Activated CD4-positive, alpha-beta memory T cell treated with anti-CD3 and anti-CD28 coated beads for 36 hours (primary cell): ENCODE results near the gene CHD2. TPM values are rescaled to one million over a fixed set of nuclear protein-coding genes. Genes with fewer than 3 reads are reported as not detected.

Experiments
- CTCF ChIA-PET: fragments of 350-600 bp; sonication (Branson Sonifier 250); formaldehyde crosslinking; loops from one replicate; lab custom pipeline; 2021; ENCODE audit warnings: antibody characterized with exemption, inconsistent platforms; lab: Charles Lee
- POLR2A ChIA-PET: fragments of 350-600 bp; sonication (Branson Sonifier 250); formaldehyde crosslinking; loops from one replicate; lab custom pipeline; 2021; ENCODE audit warnings: antibody characterized with exemption; lab: Charles Lee
- DNase-seq: peaks from one replicate; pipeline ENCODE4 v3.0.0-alpha.2; 2020
- H3K27ac Mint-ChIP-seq: one replicate; pipeline ENCODE4 v1.8.0; 2021; ENCODE audit warnings: mixed read lengths
- H3K27me3 Mint-ChIP-seq: one replicate; pipeline ENCODE4 v1.8.0; 2021; ENCODE audit warnings: mixed read lengths
- H3K36me3 Mint-ChIP-seq: one replicate; pipeline ENCODE4 v1.8.0; 2021; ENCODE audit warnings: mixed read lengths
- H3K4me1 Mint-ChIP-seq: one replicate; pipeline ENCODE4 v1.8.0; 2021; ENCODE audit warnings: low read depth, mixed read lengths
- H3K4me3 Mint-ChIP-seq: one replicate; pipeline ENCODE4 v1.8.0; 2021; ENCODE audit warnings: mild to moderate bottlenecking, mixed read lengths
- H3K9me3 Mint-ChIP-seq: one replicate; pipeline ENCODE4 v1.8.0; 2021; ENCODE audit warnings: mixed read lengths
- intact Hi-C: fragments of 100-400 bp; cut with micrococcal nuclease; formaldehyde crosslinking; loops from one replicate; pipeline ENCODE4 v1.15.1; 2023
- total RNA-seq, 2 experiments: library from RNA; stranded (reverse); gene quantifications; one replicate each; pipeline ENCODE4 v1.2.3, GENCODE V29; 2021

Gene CHD2
- total RNA-seq, 2 experiments from 2014 or later: 113 to 121 TPM

DNA sequence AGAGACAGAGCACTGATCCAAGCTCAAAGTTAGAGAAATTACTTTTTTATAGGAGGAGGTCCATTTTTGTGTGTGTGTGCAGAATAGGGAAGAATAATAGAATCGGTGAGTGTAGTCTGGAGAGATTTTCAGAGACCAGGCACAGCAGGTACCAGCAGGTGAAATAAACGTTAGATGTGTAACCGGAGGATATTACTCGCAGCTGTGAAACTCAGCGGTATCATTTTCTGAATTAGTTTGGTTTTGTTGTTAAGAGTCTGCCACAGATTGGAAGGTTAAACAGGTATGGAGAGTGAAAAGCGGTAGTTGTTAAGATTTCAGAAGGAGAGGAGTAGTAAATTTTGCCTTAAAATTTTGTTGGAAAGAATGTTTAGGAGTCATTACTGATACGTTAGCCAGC, 119.0 kb downstream of the CHD2 start:
- H3K9me3 Mint-ChIP-seq: no peaks in the 10 kb centered on the region
- H3K27ac Mint-ChIP-seq: peak overlapping the region; percentile 83
- POLR2A ChIA-PET: interaction anchor here (0.9 kb wide), 1 partner anchor 10 kb away, joined by 3 read pairs; no protein-coding TSS in a partner anchor
- H3K27me3 Mint-ChIP-seq: no peaks in the 10 kb centered on the region
- H3K4me3 Mint-ChIP-seq: no peak overlapping the region
- peak; percentile 28 for DNase-seq
- CTCF ChIA-PET: interaction anchor here (1.7 to 5.3 kb wide), 4 partner anchors 10 to 223 kb away, joined by 4 to 45 read pairs (median 20); no protein-coding TSS in a partner anchor
- H3K36me3 Mint-ChIP-seq: peaks cover 84% of the 10 kb centered on the region
- intact Hi-C loops: loop anchor here (2.0 kb wide), 1 partner anchor 38 kb away; no protein-coding TSS in a partner anchor
- peaks cover 70% of the 10 kb centered on the region for H3K4me1 Mint-ChIP-seq

DNA sequence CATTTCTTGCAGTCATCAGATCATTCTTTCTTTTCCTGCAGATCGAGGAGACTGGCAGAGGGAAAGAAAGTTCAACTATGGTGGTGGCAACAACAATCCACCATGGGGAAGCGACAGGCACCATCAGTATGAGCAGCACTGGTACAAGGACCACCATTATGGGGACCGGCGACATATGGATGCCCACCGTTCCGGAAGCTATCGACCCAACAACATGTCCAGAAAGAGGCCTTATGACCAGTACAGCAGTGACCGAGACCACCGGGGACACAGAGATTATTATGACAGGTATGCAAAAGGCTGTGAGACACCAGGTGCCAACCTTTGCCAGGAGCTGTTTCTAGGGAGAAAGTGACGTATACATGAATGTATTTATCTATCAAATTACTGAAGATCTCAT, 119.8 kb downstream of the CHD2 start:
- Mint-ChIP-seq H3K36me3 (peaks cover 84% of the 10 kb centered on the region), H3K27ac (peak overlapping the region; percentile 59), H3K4me3 (no peak overlapping the region), H3K27me3 (no peaks in the 10 kb centered on the region), H3K9me3 (no peaks in the 10 kb centered on the region), H3K4me1 (peaks cover 79% of the 10 kb centered on the region)
- ChIA-PET POLR2A (no interaction called here), CTCF (interaction anchor here (0.7 to 5.3 kb wide), 4 partner anchors 9 to 224 kb away, joined by 3 to 45 read pairs (median 22); no protein-coding TSS in a partner anchor)
- intact Hi-C loops: loop anchor here (2.0 to 5.0 kb wide), 5 partner anchors 39 to 393 kb away; no protein-coding TSS in a partner anchor
- DNase-seq: no peak

DNA sequence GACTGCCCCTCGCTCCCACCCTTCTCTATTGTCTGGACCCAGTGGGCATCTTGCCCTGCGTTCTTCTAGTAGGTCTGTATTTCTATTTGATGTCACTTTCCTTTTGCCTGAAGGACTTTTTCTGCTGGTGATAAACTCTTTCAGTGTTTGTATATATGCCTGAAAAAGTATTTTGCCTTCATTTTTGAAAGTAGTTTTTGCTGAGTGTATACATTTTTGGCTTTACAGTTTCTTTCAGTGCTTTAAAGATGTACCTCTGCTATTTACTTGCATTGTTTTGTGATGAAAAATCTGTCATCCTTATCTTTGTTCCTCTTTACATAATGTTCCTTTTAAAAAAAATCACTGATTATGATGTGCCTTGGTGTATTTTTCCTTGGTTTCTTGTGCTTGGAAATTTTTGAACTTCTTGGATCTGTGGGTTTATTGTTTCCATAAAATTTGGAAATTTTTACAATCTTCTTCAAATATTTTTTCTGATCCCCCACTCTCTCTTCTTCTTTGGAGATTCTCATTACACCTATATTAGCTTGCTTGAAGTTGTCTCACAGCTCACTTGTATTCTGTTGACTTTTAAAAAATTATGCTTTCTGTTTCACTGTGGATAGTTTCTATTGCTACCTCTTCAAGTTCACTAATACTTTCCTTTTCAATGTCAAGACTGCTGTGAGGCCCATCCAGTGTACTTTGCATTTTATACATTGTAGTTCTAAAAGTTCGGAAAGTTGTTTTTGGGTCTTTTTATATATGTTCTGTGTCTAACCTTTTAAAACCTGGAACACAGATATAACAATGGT, 121.0 kb downstream of the CHD2 start:
- H3K27ac Mint-ChIP-seq: peak overlapping the region; percentile 76
- peaks cover 88% of the 10 kb centered on the region for H3K4me1 Mint-ChIP-seq
- H3K9me3 Mint-ChIP-seq: no peaks in the 10 kb centered on the region
- intact Hi-C loops: loop anchor here (2.0 to 5.0 kb wide), 4 partner anchors 62 to 394 kb away; no protein-coding TSS in a partner anchor
- ChIA-PET POLR2A (no interaction called here), CTCF (interaction anchor here (1.1 to 5.3 kb wide), 4 partner anchors 8 to 225 kb away, joined by 4 to 45 read pairs (median 22); no protein-coding TSS in a partner anchor)
- H3K4me3 Mint-ChIP-seq: no peak overlapping the region
- H3K36me3 Mint-ChIP-seq: peaks cover 82% of the 10 kb centered on the region
- H3K27me3 Mint-ChIP-seq: no peaks in the 10 kb centered on the region
- no peak for DNase-seq

DNA sequence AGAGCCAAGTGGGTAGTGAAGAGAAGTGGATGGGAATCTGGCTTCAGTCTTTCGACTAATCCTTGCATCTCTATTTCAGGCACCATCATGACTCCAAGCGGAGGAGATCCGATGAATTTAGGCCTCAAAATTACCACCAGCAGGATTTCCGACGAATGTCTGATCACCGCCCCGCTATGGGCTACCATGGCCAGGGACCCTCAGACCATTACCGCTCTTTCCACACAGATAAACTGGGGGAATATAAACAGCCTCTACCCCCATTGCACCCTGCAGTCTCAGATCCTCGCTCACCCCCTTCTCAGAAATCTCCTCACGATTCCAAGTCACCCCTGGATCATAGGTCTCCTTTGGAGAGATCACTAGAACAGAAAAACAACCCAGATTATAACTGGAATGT, 124.2 kb downstream of the CHD2 start:
- intact Hi-C loops: loop anchor here (5.0 kb wide), 2 partner anchors 82 to 397 kb away; no protein-coding TSS in a partner anchor
- CTCF ChIA-PET: interaction anchor here (1.0 to 1.3 kb wide), 2 partner anchors 11 to 13 kb away, joined by 3 to 4 read pairs; no protein-coding TSS in a partner anchor

DNA sequence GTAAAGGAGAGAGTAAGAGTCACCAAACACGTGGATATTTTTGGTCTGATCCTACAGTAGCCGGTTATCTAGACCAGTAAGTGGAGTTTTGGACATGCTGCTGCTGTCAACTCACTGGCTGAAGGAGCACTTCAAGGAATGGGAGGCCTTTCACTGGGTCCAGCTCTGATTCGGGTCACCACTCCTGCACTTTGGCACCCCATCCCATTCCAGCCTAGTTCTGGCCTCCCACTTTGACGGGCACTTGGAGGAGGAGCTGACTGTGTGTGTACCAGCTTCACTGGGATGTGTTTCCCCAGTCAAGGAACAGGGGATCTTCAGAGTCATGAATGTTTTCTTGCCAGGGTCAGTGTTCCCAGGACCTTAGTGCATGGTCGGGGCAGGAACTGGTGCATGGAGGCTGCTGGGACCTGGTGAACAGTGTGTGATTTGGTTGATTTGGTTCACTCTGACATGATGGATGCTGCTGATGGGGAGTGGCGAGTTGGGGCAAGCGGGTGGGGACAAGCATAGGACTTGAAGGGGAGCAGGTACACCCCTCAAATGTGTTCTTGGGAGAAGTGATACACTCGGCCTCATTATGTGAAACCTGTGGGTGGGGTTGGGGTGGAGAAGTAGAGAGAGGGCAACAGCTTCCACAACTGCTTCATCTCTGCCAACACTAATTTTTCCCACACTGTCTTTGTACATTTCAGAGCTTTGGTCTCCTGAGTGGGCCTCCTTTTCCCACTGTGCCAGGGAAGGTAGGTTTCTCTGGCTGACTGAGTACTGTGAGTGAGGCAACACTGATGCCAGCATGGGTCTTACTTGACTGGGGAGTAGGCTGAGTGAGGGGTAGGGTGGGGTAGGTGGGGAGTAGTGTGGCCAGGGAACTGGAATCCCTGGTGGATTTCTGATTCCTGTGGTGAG, 124.8 kb downstream of the CHD2 start:
- Mint-ChIP-seq H3K36me3 (peaks cover 61% of the 10 kb centered on the region), H3K27ac (peak overlapping the region; percentile 78), H3K27me3 (no peaks in the 10 kb centered on the region), H3K9me3 (no peaks in the 10 kb centered on the region), H3K4me3 (no peak overlapping the region), H3K4me1 (peaks cover 85% of the 10 kb centered on the region)
- no peak for DNase-seq
- ChIA-PET CTCF (interaction anchor here (1.0 to 1.3 kb wide), 2 partner anchors 11 to 12 kb away, joined by 3 to 4 read pairs; no protein-coding TSS in a partner anchor), POLR2A (no interaction called here)
- intact Hi-C loops: loop anchor here (5.0 kb wide), 2 partner anchors 83 to 398 kb away; no protein-coding TSS in a partner anchor

More for the DNA sequence above, 124.2 kb downstream of the CHD2 start:
- POLR2A ChIA-PET: interaction anchor here (0.6 kb wide), 1 partner anchor 214 kb away, joined by 4 read pairs; no protein-coding TSS in a partner anchor
- H3K27ac Mint-ChIP-seq: peak overlapping the region; percentile 78
- no peak for DNase-seq
- H3K36me3 Mint-ChIP-seq: peaks cover 65% of the 10 kb centered on the region
- H3K4me1 Mint-ChIP-seq: peaks cover 83% of the 10 kb centered on the region
- H3K27me3 Mint-ChIP-seq: no peaks in the 10 kb centered on the region
- H3K9me3 Mint-ChIP-seq: no peaks in the 10 kb centered on the region
- no peak overlapping the region for H3K4me3 Mint-ChIP-seq

DNA sequence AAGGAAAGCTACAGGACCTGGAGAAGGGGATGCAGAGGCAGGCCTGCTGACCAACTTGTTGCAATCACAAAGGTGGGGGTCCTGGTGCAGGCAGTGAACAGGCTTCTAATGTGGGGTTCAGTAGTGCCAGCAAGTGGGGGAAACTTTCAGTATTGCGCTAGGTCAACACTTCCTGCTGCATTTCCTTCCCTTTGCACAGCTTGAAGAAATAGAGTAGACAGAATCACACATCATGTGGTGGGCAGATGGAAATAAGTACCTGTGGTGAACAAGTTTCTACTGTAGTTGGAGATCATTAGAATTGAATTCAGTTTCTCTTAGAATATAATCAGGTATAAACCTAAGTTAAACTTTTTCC, 125.5 kb downstream of the CHD2 start:
- Mint-ChIP-seq H3K9me3 (no peaks in the 10 kb centered on the region), H3K4me1 (peaks cover 85% of the 10 kb centered on the region), H3K36me3 (peaks cover 55% of the 10 kb centered on the region), H3K27me3 (no peaks in the 10 kb centered on the region), H3K4me3 (no peak overlapping the region), H3K27ac (peak overlapping the region; percentile 78)
- CTCF ChIA-PET: interaction anchor here (0.8 to 1.3 kb wide), 2 partner anchors 12 to 228 kb away, joined by 4 read pairs; no protein-coding TSS in a partner anchor
- POLR2A ChIA-PET: no interaction called here
- intact Hi-C loops: no loop called here
- no peak for DNase-seq

DNA sequence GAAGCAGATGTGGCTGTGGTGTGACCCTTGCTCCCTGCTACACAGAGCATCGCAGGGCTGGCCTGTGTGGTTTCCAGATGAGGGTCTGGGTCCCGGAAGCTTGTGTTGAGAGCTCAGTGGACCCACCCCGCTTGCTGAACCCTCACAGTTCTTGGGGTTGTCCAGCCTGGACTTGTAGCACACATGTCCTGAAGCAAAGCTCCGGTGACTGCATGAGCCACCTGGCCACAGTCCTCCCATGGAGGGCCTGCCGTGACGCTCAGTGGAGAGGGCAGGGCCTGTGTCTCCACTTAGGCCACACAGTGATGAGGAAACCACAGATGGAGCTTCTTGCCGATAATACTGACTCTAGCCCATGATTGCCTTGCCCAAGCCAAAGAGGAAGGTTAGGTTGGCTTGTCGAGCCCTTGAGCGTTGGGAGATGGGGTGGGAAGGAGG, 126.3 kb downstream of the CHD2 start:
- ChIA-PET CTCF (interaction anchor here (0.8 kb wide), 1 partner anchor 229 kb away, joined by 4 read pairs; no protein-coding TSS in a partner anchor), POLR2A (no interaction called here)
- H3K4me1 Mint-ChIP-seq: peaks cover 78% of the 10 kb centered on the region
- H3K36me3 Mint-ChIP-seq: peaks cover 48% of the 10 kb centered on the region
- H3K27ac Mint-ChIP-seq: peak overlapping the region; percentile 78
- no peaks in the 10 kb centered on the region for H3K9me3 Mint-ChIP-seq
- H3K27me3 Mint-ChIP-seq: no peaks in the 10 kb centered on the region
- intact Hi-C loops: no loop called here
- DNase-seq: no peak
- no peak overlapping the region for H3K4me3 Mint-ChIP-seq

DNA sequence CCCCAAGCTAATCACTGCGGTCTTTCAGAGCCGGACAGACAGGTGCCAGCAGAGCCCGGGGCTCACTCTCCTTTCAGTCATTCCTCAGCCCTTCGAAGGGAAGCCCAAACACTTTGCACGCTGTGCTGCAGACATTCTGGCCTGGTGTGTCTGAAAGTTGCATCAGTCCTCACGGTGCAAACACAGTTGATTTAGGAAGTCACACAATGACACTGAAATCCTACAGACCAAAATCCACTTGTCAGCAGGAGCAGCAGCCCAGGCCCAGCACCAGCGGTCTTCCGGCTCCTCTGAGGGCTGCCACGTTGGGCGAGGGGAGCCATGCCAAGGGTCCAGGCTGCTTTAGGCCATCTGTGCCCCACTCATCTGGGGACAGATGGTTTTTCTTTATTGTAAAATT, 127.3 kb downstream of the CHD2 start:
- CTCF ChIA-PET: interaction anchor here (1.3 to 6.1 kb wide), 4 partner anchors 8 to 1092 kb away, joined by 4 to 56 read pairs (median 42); no protein-coding TSS in a partner anchor
- H3K4me3 Mint-ChIP-seq: no peak overlapping the region
- DNase-seq: no peak
- H3K9me3 Mint-ChIP-seq: no peaks in the 10 kb centered on the region
- POLR2A ChIA-PET: no interaction called here
- peaks cover 39% of the 10 kb centered on the region for H3K36me3 Mint-ChIP-seq
- H3K27ac Mint-ChIP-seq: no peak overlapping the region
- peaks cover 68% of the 10 kb centered on the region for H3K4me1 Mint-ChIP-seq
- intact Hi-C loops: no loop called here
- no peaks in the 10 kb centered on the region for H3K27me3 Mint-ChIP-seq

DNA sequence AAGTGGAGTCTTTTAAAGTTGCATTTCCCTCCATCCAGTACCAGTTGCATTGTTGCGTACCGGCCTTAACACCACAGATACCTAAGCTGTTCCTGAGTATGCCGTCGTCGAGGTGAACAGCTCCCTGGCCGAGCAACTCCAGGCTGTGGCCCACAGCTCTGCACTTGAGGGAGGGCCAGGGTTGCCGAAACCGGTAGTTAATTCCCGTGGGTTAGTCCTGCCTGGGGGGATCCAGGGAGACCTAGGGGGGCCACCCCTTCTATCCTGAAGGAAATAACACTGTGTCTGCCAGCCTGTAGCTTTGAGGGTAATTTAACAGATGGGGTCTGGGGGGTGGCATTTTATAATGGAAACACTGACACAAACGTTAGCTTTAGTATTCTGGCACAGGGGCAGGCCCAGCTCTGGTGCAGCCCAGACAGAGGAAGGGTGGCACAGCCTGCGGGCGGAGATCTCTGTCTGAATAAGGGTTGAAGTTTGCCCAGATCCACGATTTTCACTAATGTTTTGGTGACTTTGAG, 128.0 kb downstream of the CHD2 start:
- H3K4me3 Mint-ChIP-seq: no peak overlapping the region
- CTCF ChIA-PET: interaction anchor here (1.1 to 6.1 kb wide), 7 partner anchors 9 to 1092 kb away, joined by 3 to 56 read pairs (median 29); partner anchors contain the start of gene RGMA
- peaks cover 61% of the 10 kb centered on the region for H3K4me1 Mint-ChIP-seq
- intact Hi-C loops: loop anchor here (2.0 kb wide), 1 partner anchor 231 kb away; no protein-coding TSS in a partner anchor
- POLR2A ChIA-PET: no interaction called here
- no peaks in the 10 kb centered on the region for H3K9me3 Mint-ChIP-seq
- peak overlapping the region; percentile 80 for H3K27ac Mint-ChIP-seq
- peaks cover 32% of the 10 kb centered on the region for H3K36me3 Mint-ChIP-seq
- no peak for DNase-seq
- no peaks in the 10 kb centered on the region for H3K27me3 Mint-ChIP-seq

DNA sequence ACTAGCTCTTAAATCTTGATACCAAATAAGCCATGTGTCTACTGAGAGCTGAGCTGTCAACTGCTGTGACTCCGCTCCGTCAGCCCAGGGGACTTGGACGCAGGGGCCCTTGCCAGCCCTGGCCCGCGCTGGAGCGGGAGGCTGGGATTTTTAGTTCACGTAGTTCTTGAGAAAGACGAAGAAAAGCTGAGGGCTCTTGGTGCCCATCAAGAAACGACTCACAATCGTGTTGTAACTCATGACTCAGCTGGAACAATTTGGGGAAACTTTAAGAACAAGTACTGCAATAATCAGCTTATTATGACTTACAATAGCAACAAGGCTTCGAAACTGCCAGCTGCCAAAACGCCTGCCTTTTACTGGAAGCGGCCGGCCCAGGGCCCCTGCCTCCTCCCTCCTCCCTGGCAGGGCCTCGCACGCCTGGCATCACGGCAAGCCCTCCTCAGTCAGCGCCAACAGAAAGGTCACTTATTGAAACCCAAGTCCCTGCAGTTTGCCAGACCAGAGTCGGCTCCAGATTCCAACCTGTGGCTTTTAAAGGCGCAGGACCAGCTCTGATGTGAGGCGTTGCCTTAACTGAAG, 128.6 kb downstream of the CHD2 start:
- Mint-ChIP-seq H3K36me3 (peaks cover 26% of the 10 kb centered on the region), H3K27ac (peak overlapping the region; percentile 80), H3K4me1 (peaks cover 55% of the 10 kb centered on the region), H3K9me3 (no peaks in the 10 kb centered on the region), H3K27me3 (no peaks in the 10 kb centered on the region), H3K4me3 (no peak overlapping the region)
- ChIA-PET CTCF (interaction anchor here (0.7 to 6.1 kb wide), 10 partner anchors 9 to 1091 kb away, joined by 3 to 56 read pairs (median 6); partner anchors contain the start of gene RGMA), POLR2A (interaction anchor here (0.6 to 1.1 kb wide), 2 partner anchors 10 to 18 kb away, joined by 3 read pairs; no protein-coding TSS in a partner anchor)
- intact Hi-C loops: loop anchor here (2.0 kb wide), 1 partner anchor 232 kb away; no protein-coding TSS in a partner anchor
- DNase-seq: peak; percentile 52
